Measurements from ENCODE around the gene CTNS. TPM values are rescaled to one million over a fixed set of nuclear protein-coding genes. Genes with fewer than 3 reads are reported as not detected.

The CTNS gene
- total RNA-seq, 2 donors from 2014 or later = 6.6 to 23.3 TPM

GRCh38 chr17:3636908-3637373 lies 381 bp downstream of the CTNS start:
- Histone ChIP-seq H3K4me3 (peak overlapping the region; percentile 96), H3K9me3 (no peaks in the 10 kb centered on the region), H3K27ac (peak overlapping the region; percentile 96 to 98), H3K36me3 (no peaks in the 10 kb centered on the region), H3K4me1 (ENCODE audit: control insufficient read depth in 1 of 2, low read depth in 2 of 2) (peaks cover 20 to 25% of the 10 kb centered on the region in 2 donors), H3K27me3 (replicated peaks; ENCODE audit: insufficient read depth) (no peaks in the 10 kb centered on the region)
- TF ChIP-seq CTCF (IDR thresholded peaks at IDR 0.05) = peak; percentile 11
- DNase-seq (ENCODE audit: low spot score) (no peak), ATAC-seq (ENCODE audit: insufficient number of reproducible peaks, low FRiP score, low read depth) (no peak)

DNA sequence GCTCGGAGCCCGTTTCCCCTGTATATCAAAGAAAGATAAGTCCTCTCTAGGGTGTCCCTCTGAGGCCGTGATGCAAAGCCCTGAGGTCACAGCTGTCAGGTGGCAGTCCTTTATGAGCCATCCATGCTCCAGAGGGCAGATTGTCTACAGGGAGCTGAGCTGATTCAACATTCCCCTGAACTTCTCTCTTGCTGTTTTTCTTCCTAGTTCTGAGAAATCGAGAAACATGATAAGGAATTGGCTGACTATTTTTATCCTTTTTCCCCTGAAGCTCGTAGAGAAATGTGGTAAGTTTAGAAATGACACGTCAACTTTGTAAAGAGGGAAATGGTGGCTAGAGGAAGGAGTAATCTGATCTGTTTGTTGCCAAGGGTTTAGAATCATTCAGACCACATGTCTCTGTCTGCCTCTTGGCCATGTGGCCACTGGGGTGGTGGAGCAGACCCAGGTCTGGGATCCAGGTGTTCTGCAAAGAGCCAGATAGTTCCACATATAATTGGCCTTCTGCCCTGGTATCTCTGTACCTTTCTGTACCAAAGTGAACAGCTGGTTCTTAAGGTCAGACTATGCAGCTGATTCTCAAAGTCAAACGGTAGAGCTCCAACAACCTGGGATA lies 3.5 kb downstream of the CTNS start:
- no peak for ATAC-seq (ENCODE audit: insufficient number of reproducible peaks, low FRiP score, low read depth)
- H3K27me3 ChIP-seq (replicated peaks; ENCODE audit: insufficient read depth) = no peaks in the 10 kb centered on the region
- no peak overlapping the region for H3K4me3 ChIP-seq
- no peaks in the 10 kb centered on the region for H3K36me3 ChIP-seq
- peak overlapping the region; percentile 6 to 14 for H3K27ac ChIP-seq
- no peak for DNase-seq (ENCODE audit: low spot score)
- peaks cover 16% of the 10 kb centered on the region in 2 donors for H3K4me1 ChIP-seq (ENCODE audit: control insufficient read depth in 1 of 2, low read depth in 2 of 2)
- H3K9me3 ChIP-seq = no peaks in the 10 kb centered on the region
- no peak for TF ChIP-seq CTCF (IDR thresholded peaks at IDR 0.05)

GRCh38 chr17:3641014-3641413 lies 4.5 kb downstream of the CTNS start:
- no peak overlapping the region for H3K4me3 ChIP-seq
- TF ChIP-seq CTCF (IDR thresholded peaks at IDR 0.05) = no peak
- H3K4me1 ChIP-seq (ENCODE audit: control insufficient read depth in 1 of 2, low read depth in 2 of 2) = peaks cover 12% of the 10 kb centered on the region in 2 donors
- H3K36me3 ChIP-seq = no peaks in the 10 kb centered on the region
- DNase-seq (ENCODE audit: low spot score) (no peak), ATAC-seq (ENCODE audit: insufficient number of reproducible peaks, low FRiP score, low read depth) (no peak)
- H3K27me3 ChIP-seq (replicated peaks; ENCODE audit: insufficient read depth) = no peaks in the 10 kb centered on the region
- H3K9me3 ChIP-seq = no peaks in the 10 kb centered on the region
- H3K27ac ChIP-seq = peak overlapping the region; percentile 6 to 14

- no peaks in the 10 kb centered on the region for H3K36me3 ChIP-seq
- no peak overlapping the region for H3K4me3 ChIP-seq
- H3K27me3 ChIP-seq (replicated peaks; ENCODE audit: insufficient read depth) = no peaks in the 10 kb centered on the region
- TF ChIP-seq CTCF (IDR thresholded peaks at IDR 0.05) = no peak
- no peaks in the 10 kb centered on the region for H3K9me3 ChIP-seq
- no peak overlapping the region for H3K27ac ChIP-seq
- no peak for ATAC-seq (ENCODE audit: insufficient number of reproducible peaks, low FRiP score, low read depth)
- no peak for DNase-seq (ENCODE audit: low spot score)
- peaks cover 10 to 12% of the 10 kb centered on the region in 2 donors for H3K4me1 ChIP-seq (ENCODE audit: control insufficient read depth in 1 of 2, low read depth in 2 of 2)
These were observed 5.3 kb downstream of the CTNS start for GRCh38 chr17:3641717-3642486.

GRCh38 chr17:3643889-3644349 lies 7.4 kb downstream of the CTNS start:
- no peak for TF ChIP-seq CTCF (IDR thresholded peaks at IDR 0.05)
- DNase-seq (ENCODE audit: low spot score) = no peak
- Histone ChIP-seq H3K27me3 (replicated peaks; ENCODE audit: insufficient read depth) (no peaks in the 10 kb centered on the region), H3K9me3 (no peaks in the 10 kb centered on the region), H3K36me3 (peaks cover 7% of the 10 kb centered on the region), H3K4me1 (ENCODE audit: control insufficient read depth in 1 of 2, low read depth in 2 of 2) (peaks cover 0 to 3% of the 10 kb centered on the region in 2 donors), H3K27ac (no peak overlapping the region), H3K4me3 (no peak overlapping the region)
- ATAC-seq (ENCODE audit: insufficient number of reproducible peaks, low FRiP score, low read depth) = no peak

All from thoracic aorta (tissue), 2 donors.